Activated CD8-positive, alpha-beta memory T cell treated with anti-CD3 and anti-CD28 coated beads for 24 hours (primary cell): Measurements from ENCODE around the gene SIX5.

Experiments
- DNase-seq: peaks from one replicate; pipeline ENCODE4 v3.0.0-alpha.2; 2020

SIX5 gene

GRCh38 chr19:45772912-45773311, 3.9 kb upstream of the SIX5 start:
- DNase-seq = no peak

GRCh38 chr19:45772130-45772840, 3.2 kb upstream of the SIX5 start:
- DNase-seq = no peak

GRCh38 chr19:45771311-45771933, 2.4 kb upstream of the SIX5 start:
- DNase-seq = no peak

GRCh38 chr19:45770192-45771101, 1.4 kb upstream of the SIX5 start:
- DNase-seq = peak; percentile 97

- no peak for DNase-seq
Measured at GRCh38 chr19:45769821-45770191, 754 bp upstream of the SIX5 start.

- no peak for DNase-seq
Measured at GRCh38 chr19:45768655-45768983, 433 bp downstream of the SIX5 start.

- DNase-seq = peak; percentile 76
Measured at GRCh38 chr19:45767881-45768654, 984 bp downstream of the SIX5 start.

- DNase-seq = no peak
Measured at GRCh38 chr19:45767410-45767880, 1.6 kb downstream of the SIX5 start.

GRCh38 chr19:45766869-45767346, 2.1 kb downstream of the SIX5 start:
- no peak for DNase-seq

GRCh38 chr19:45766296-45766868, 2.7 kb downstream of the SIX5 start:
- no peak for DNase-seq

GRCh38 chr19:45765702-45766295, 3.3 kb downstream of the SIX5 start:
- DNase-seq = no peak

GRCh38 chr19:45764945-45765701, 3.9 kb downstream of the SIX5 start:
- no peak for DNase-seq

- DNase-seq = no peak
Measured at GRCh38 chr19:45764475-45764874, 4.6 kb downstream of the SIX5 start.

GRCh38 chr19:45763691-45764294, 5.3 kb downstream of the SIX5 start:
- no peak for DNase-seq

GRCh38 chr19:45762870-45763631, 6.0 kb downstream of the SIX5 start:
- DNase-seq = no peak

- no peak for DNase-seq
Measured at GRCh38 chr19:45761714-45762113, 7.3 kb downstream of the SIX5 start.

- no peak for DNase-seq
Measured at GRCh38 chr19:45758921-45759320, 10.1 kb downstream of the SIX5 start.

- DNase-seq = no peak
Measured at GRCh38 chr19:45757695-45758094, 11.4 kb downstream of the SIX5 start.

- DNase-seq = no peak
Measured at GRCh38 chr19:45754323-45754722, 14.7 kb downstream of the SIX5 start.

GRCh38 chr19:45753548-45753947, 15.5 kb downstream of the SIX5 start:
- DNase-seq = no peak
